ENCODE measurements around the gene SPTBN1. TPM values are rescaled to one million over a fixed set of nuclear protein-coding genes. Genes with fewer than 3 reads are reported as not detected.

The SPTBN1 gene
- total and polyA plus RNA-seq, 2 donors: 118 to 352 TPM

DNA sequence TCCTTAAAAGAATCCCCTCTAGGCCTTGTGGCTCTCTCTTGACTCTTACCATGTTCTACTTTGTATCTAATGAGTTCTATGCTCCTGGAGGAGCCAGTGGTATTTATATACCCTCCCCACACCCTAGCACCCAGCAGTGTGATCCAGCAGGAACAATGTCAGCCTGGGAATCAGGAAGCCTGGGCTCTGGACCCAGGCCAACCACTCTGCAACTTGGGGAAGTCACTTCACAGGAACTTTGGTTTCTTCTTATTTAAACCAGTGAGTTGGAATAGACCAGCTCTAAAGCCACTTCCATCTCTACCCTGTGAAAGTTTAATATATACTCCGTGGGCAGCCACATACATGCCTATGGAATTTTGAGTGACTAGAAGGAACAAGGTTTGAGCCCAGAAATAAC is 11.6 kb upstream of the SPTBN1 start:
- WGBS: 100% methylated on average over 1 of the region's 1 CpG
- Histone ChIP-seq H3K36me3 (ENCODE audit: insufficient read depth) (no peaks in the 10 kb centered on the region), H3K4me3 (ENCODE audit: low read depth, low read length) (no peak overlapping the region), H3K4me1 (ENCODE audit: insufficient read depth) (no peaks in the 10 kb centered on the region), H3K27ac (ENCODE audit: low read depth) (no peak overlapping the region)
- no peak for DNase-seq (ENCODE audit: extremely low spot score)

DNA sequence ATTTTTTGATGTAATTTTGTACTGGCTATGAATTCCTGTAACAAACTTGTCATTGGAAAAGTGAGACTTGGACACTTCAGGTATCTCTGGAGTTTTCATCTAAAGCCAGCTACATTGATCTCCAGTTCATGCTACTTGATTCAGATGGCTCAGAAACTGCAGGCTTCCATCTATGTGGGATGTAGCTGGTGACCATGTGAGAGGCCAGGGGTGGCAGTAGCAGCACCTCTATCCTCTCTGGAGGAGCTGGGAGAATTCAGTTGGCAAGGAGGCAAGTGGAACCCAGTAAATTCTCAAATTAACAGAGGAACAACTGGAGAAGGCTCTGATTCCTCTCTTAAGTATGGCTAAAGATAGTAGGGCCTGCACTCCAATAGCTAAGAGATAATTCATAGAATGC is 10.0 kb upstream of the SPTBN1 start:
- H3K36me3 ChIP-seq (ENCODE audit: insufficient read depth): no peaks in the 10 kb centered on the region
- H3K4me1 ChIP-seq (ENCODE audit: insufficient read depth): no peaks in the 10 kb centered on the region
- H3K4me3 ChIP-seq (ENCODE audit: low read depth, low read length): no peak overlapping the region
- no peak overlapping the region for H3K27ac ChIP-seq (ENCODE audit: low read depth)
- DNase-seq (ENCODE audit: extremely low spot score): no peak

DNA sequence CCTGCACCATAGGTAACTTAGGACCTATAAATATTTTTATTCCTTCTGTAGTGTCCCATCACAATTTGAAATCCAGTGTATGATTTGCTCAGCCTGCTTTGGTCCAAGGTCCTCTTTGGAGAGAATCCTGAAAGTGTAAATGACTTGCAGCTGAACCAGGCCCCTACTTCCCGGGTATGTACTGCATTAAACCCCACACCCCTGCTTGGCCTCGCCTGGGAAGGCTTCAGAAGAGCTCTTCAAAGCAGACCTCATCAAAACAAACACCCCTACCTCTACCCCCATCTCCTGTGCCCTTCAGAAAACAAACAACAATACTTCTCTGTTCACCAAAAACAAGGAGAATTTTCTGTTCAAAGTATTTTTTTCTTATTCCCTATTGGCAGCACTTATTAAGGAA is 9.5 kb upstream of the SPTBN1 start:
- no peaks in the 10 kb centered on the region for H3K36me3 ChIP-seq (ENCODE audit: insufficient read depth)
- WGBS: 77% methylated on average over 2 of the region's 2 CpGs
- no peak overlapping the region for H3K27ac ChIP-seq (ENCODE audit: low read depth)
- H3K4me1 ChIP-seq (ENCODE audit: insufficient read depth): no peaks in the 10 kb centered on the region
- DNase-seq (ENCODE audit: extremely low spot score): no peak
- no peak overlapping the region for H3K4me3 ChIP-seq (ENCODE audit: low read depth, low read length)

DNA sequence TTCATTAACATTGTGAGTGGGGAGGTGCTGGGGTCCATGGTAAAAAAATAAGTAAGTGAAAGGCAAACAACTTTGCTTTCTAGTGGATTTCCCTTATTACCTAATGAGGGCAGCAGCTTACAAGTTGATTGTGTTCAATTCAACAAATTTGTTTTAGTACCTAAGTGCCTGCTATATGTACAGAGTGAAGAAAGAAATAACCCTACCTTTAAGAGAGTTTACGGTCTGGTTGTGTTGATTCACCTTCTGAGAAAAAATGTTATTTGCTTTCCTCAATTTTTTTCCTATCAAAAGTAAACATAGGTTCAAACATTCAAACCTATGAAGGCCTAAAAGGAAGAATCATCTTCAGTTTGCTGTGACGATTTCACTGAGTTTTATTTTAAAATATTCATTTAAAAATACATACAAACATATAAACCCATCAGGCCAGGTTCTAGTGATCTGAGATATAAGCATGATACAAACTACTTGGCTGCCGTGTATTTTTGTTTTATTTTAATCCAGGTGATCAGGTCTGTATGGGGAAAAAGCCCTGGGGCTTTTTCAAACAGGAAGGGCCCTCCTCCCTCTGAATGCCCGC is 1.5 kb upstream of the SPTBN1 start:
- H3K36me3 ChIP-seq (ENCODE audit: insufficient read depth): no peaks in the 10 kb centered on the region
- 74% methylated on average over 4 of the region's 4 CpGs for WGBS
- no peak for DNase-seq (ENCODE audit: extremely low spot score)
- peak overlapping the region; percentile 94 for H3K4me3 ChIP-seq (ENCODE audit: low read depth, low read length)
- no peak overlapping the region for H3K27ac ChIP-seq (ENCODE audit: low read depth)
- no peaks in the 10 kb centered on the region for H3K4me1 ChIP-seq (ENCODE audit: insufficient read depth)

DNA sequence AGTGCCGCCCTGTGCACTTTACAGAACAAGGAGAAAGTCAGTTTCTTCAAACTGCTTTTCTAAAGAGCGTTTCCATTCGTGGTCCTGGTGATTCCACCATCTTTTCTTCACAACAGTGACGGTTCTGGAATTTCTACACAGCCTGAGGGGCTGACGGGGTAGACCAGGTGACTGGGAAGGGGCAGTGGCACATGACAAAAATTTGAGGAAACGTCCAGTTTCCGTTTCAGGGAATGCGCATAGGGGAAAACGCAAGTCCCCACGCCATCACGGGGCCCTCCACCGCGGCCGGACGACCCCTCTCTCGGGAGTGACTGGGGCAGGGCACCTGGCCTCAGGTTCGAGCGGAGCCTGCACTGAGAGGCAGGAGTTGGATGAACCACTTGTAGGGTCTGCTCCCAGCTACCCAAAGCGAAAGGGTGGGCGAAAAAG is 980 bp upstream of the SPTBN1 start:
- WGBS: 29% methylated on average over 20 of the region's 20 CpGs
- H3K4me3 ChIP-seq (ENCODE audit: low read depth, low read length): peak overlapping the region; percentile 94
- no peaks in the 10 kb centered on the region for H3K4me1 ChIP-seq (ENCODE audit: insufficient read depth)
- H3K27ac ChIP-seq (ENCODE audit: low read depth): peak overlapping the region; percentile 88
- DNase-seq (ENCODE audit: extremely low spot score): no peak
- no peaks in the 10 kb centered on the region for H3K36me3 ChIP-seq (ENCODE audit: insufficient read depth)

DNA sequence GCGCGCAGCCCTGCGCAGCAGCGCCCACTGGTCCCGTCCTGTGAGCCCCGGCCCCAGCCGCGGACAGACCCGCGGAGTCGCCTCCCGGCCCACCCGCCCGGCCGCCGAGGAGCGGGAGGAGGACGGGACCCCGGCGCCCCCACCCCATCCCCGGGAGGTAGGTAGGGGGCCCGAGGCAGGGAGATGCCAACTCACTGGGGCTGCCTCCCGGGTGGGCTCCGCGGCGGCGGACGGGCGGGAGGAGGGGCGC is 160 bp downstream of the SPTBN1 start:
- WGBS: under 1% methylated on average over 29 of the region's 30 CpGs
- Histone ChIP-seq H3K4me1 (ENCODE audit: insufficient read depth) (no peaks in the 10 kb centered on the region), H3K4me3 (ENCODE audit: low read depth, low read length) (peak overlapping the region; percentile 94), H3K36me3 (ENCODE audit: insufficient read depth) (no peaks in the 10 kb centered on the region), H3K27ac (ENCODE audit: low read depth) (peak overlapping the region; percentile 86)
- no peak for DNase-seq (ENCODE audit: extremely low spot score)

DNA sequence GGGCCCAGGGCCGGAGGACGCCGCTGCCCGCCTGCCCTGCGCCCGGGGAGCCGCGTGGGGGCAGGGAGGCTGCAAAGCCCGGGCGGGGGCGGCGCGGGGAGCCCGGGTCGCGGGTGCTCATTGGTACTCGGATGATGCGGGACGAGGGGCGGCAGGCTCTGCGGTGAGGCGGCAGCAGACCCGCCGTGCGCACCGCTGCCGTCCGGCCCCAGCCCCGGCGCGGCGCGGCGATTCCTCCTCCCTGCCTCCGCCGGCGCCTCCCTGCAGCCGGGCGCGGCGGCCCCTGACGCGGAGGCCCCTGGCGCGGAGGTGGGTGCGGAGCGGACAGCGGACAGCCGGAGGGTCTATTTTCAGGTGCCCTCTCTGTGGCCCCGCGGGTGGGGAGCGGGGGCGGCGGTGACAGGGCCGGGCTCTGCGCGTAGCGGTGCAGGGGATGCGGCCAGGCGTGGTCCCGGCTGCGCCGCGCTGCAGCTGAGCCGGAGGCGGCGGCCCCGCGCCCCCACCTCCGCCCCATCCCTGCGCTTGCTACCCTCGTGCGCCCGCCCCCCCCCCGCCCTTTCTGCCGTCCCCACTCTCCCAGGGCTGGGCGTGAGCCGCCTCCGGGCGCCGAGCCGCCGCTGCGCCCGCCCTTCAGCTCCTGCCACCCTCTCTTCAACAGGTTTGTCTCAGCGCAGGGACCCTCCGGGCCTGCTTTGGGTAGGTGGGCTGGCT is 640 bp downstream of the SPTBN1 start:
- under 1% methylated on average over 87 of the region's 87 CpGs for WGBS
- H3K27ac ChIP-seq (ENCODE audit: low read depth): peak overlapping the region; percentile 86
- peak overlapping the region; percentile 94 for H3K4me3 ChIP-seq (ENCODE audit: low read depth, low read length)
- H3K4me1 ChIP-seq (ENCODE audit: insufficient read depth): no peaks in the 10 kb centered on the region
- no peaks in the 10 kb centered on the region for H3K36me3 ChIP-seq (ENCODE audit: insufficient read depth)
- DNase-seq (ENCODE audit: extremely low spot score): no peak

DNA sequence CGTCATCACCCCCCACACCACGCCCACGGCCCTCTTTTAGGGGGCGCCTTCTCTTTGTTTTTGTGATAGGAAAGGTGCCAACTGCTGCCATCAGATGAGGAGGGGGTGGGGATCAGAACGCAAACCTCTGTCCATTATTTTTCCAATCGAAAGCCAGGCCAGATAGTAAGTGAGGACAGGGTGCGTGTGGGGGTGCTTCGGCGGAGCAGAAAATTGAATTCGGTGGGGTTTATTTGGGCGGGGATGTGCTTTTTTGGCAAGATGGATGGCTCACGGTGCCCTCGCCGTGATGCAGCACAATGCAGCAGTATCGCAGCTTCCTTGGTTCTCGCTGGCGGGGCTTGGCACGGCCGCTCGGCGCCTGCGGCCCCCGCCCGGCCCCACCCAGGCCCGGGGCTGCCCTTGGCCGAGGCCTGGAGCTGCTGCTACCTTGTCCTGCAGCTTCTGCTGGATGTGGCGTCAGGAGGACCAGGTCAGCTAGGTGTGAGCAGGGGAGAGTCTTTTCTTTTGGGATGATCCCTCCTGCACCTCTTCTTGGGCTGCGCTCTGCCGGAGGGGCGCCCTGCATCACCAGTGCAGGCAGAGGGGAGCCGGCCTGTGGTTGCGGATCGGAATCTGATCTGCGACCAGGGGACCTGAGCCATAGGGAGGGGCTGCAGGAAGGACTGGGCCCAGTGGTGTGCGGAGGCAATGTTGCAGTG is 1.3 kb downstream of the SPTBN1 start:
- H3K4me3 ChIP-seq (ENCODE audit: low read depth, low read length): peak overlapping the region; percentile 94
- no peaks in the 10 kb centered on the region for H3K4me1 ChIP-seq (ENCODE audit: insufficient read depth)
- no peak for DNase-seq (ENCODE audit: extremely low spot score)
- no peaks in the 10 kb centered on the region for H3K36me3 ChIP-seq (ENCODE audit: insufficient read depth)
- no peak overlapping the region for H3K27ac ChIP-seq (ENCODE audit: low read depth)
- under 1% methylated on average over 35 of the region's 35 CpGs for WGBS

DNA sequence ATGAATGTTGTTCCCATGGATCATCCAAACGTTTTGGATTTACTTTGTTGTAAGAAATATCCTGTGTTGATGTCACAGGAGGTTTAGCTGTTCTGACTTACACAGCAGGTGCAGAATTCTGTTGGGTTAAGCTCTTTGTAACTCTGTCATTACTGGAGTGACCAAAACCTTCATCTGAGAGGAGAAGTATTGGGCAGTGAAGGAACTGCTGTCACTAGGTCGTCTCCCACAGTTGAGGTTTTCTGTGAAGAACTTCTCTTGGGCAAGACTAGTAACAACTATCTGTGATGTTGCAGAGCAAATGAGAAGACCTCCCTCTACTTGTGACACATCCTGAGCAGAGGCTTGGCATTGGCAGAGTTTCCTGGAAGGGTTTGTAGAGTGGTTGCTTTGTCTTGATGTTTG is 2.9 kb downstream of the SPTBN1 start:
- WGBS: 24% methylated on average over 2 of the region's 2 CpGs
- H3K36me3 ChIP-seq (ENCODE audit: insufficient read depth): no peaks in the 10 kb centered on the region
- H3K4me3 ChIP-seq (ENCODE audit: low read depth, low read length): no peak overlapping the region
- no peak overlapping the region for H3K27ac ChIP-seq (ENCODE audit: low read depth)
- no peak for DNase-seq (ENCODE audit: extremely low spot score)
- no peaks in the 10 kb centered on the region for H3K4me1 ChIP-seq (ENCODE audit: insufficient read depth)

DNA sequence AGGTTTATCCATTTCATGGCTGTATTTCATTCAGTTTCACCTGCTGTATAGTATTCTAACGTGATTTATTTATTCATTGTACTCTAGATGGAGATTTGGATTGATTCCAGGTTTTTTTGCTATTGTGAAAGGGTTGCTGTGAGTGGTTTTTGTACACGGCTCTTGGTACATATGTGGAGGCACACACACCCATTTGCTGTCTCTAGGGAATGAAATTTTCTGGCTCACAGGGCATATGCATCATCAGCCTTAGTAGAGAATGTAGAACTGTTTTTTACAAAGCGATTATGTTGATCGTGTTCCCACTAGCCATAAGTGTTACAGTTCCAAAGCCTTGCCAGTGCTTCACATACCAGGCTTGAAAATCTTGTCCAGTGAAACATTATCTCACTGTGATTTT is 5.1 kb downstream of the SPTBN1 start:
- Histone ChIP-seq H3K36me3 (ENCODE audit: insufficient read depth) (no peaks in the 10 kb centered on the region), H3K4me3 (ENCODE audit: low read depth, low read length) (no peak overlapping the region), H3K27ac (ENCODE audit: low read depth) (no peak overlapping the region), H3K4me1 (ENCODE audit: insufficient read depth) (no peaks in the 10 kb centered on the region)
- no peak for DNase-seq (ENCODE audit: extremely low spot score)
- 40% methylated on average over 4 of the region's 4 CpGs for WGBS

DNA sequence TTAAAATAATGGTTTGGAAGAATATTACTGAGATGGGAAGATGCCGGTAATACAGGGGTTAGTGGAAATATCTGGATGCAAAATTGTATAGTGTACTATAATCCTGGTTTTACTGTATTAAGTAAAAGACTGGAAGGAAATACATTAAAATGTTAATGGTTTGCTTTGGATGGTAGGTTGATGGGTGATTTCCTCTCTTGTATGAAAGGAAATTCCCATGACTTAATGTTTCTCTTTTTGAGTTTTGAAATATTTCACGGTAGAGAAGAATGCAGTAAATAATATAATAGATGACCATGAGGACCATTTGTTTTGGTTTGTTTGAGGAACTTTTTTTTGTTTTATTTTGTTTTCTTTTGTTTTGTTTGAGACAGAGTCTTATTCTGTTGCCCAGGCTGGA is 8.2 kb downstream of the SPTBN1 start:
- no peaks in the 10 kb centered on the region for H3K36me3 ChIP-seq (ENCODE audit: insufficient read depth)
- no peaks in the 10 kb centered on the region for H3K4me1 ChIP-seq (ENCODE audit: insufficient read depth)
- no peak overlapping the region for H3K27ac ChIP-seq (ENCODE audit: low read depth)
- WGBS: 77% methylated on average over 2 of the region's 2 CpGs
- DNase-seq (ENCODE audit: extremely low spot score): no peak
- H3K4me3 ChIP-seq (ENCODE audit: low read depth, low read length): no peak overlapping the region

DNA sequence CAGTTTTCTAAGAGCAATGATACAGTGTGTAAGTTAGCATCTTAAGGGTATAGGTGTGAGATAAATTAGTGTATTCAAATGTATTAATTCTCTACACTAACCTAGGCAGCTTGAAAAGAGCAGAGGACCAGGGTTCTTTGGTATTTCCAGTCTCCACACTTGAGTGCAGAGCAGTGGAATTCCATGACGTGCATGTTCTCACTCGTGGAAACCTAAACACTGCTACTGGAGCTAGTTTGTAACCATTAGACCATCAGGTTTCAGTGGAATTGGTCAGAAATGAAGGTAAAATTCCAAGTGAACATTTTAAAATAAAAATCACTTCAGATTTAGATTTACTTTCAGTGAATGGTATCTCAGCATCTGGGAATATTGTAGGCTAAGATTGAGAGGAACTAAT is 9.0 kb downstream of the SPTBN1 start:
- no peaks in the 10 kb centered on the region for H3K4me1 ChIP-seq (ENCODE audit: insufficient read depth)
- no peak for DNase-seq (ENCODE audit: extremely low spot score)
- no peak overlapping the region for H3K4me3 ChIP-seq (ENCODE audit: low read depth, low read length)
- no peaks in the 10 kb centered on the region for H3K36me3 ChIP-seq (ENCODE audit: insufficient read depth)
- WGBS: 42% methylated on average over 2 of the region's 2 CpGs
- peak overlapping the region; percentile 38 for H3K27ac ChIP-seq (ENCODE audit: low read depth)

DNA sequence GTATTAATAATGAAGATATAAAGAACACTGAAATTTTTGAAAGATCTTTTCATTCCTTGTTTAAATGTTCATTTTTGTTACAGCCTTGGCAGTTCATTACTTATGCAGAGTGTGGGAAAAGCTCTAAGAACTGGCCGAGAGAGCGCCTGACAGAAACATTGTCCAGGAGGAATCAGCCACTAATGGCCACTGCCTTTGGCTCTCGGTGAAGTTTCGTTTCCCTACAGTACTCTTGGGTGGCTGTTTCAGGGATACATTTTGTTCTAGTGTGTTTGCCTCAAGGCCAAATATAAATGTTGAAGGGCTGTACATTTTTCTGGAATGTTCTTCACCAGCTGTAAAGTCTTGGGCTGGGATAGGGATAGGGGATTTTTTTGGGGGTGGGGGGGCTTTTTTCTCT is 10.7 kb downstream of the SPTBN1 start:
- H3K27ac ChIP-seq (ENCODE audit: low read depth): no peak overlapping the region
- no peaks in the 10 kb centered on the region for H3K4me1 ChIP-seq (ENCODE audit: insufficient read depth)
- no peaks in the 10 kb centered on the region for H3K36me3 ChIP-seq (ENCODE audit: insufficient read depth)
- WGBS: 51% methylated on average over 4 of the region's 4 CpGs
- DNase-seq (ENCODE audit: extremely low spot score): no peak
- H3K4me3 ChIP-seq (ENCODE audit: low read depth, low read length): no peak overlapping the region

DNA sequence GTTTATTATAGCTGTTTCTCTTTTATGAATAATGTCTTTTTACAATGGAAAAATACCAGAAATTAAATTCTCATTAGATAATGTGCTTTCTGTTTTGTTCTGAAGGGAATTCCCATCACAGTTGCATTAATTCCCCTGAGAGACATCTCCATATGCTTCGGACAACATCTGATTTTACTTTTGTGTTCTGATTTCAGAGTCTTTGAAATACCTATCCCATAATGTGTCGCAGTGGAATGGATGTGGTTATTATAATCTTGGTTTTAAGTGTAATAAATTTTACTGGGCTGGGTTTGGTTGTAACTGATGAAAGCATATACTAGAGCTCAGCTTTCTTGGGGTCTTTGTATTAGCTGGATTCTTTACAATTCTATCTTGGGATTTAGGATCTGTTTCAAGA is 12.5 kb downstream of the SPTBN1 start:
- Histone ChIP-seq H3K27ac (ENCODE audit: low read depth) (no peak overlapping the region), H3K4me1 (ENCODE audit: insufficient read depth) (no peaks in the 10 kb centered on the region)

More for the DNA sequence above, 12.5 kb downstream of the SPTBN1 start:
- 65% methylated on average over 2 of the region's 2 CpGs for WGBS
- no peak for DNase-seq (ENCODE audit: extremely low spot score)
- Histone ChIP-seq H3K36me3 (ENCODE audit: insufficient read depth) (no peaks in the 10 kb centered on the region), H3K4me3 (ENCODE audit: low read depth, low read length) (no peak overlapping the region)
